ENCODE results near the gene HTT.

HTT gene

GRCh38 chr4:3212391-3213105 is 138.1 kb downstream of the HTT start:
- H3K79me2 ChIP-seq, result no peaks in the 10 kb centered on the region
- H3K27ac ChIP-seq, result no peak overlapping the region
- peaks cover 6% of the 10 kb centered on the region for H3K4me1 ChIP-seq
- no peak for TF ChIP-seq CTCF (IDR thresholded peaks at IDR 0.05)
- no peaks in the 10 kb centered on the region for H3K27me3 ChIP-seq (ENCODE audit: control insufficient read depth, insufficient read depth, low read length)
- no peak overlapping the region for H3K4me3 ChIP-seq (ENCODE audit: low read depth, low read length)
- H3K9ac ChIP-seq, result no peak overlapping the region
- H2AFZ ChIP-seq, result no peak overlapping the region
- H3K36me3 ChIP-seq (ENCODE audit: control insufficient read depth, insufficient read depth, low read length), result no peaks in the 10 kb centered on the region
- H3K4me2 ChIP-seq (ENCODE audit: low read length), result no peak overlapping the region
- H3K9me3 ChIP-seq (ENCODE audit: control insufficient read depth, low read length), result no peaks in the 10 kb centered on the region

GRCh38 chr4:3213106-3213425 is 138.6 kb downstream of the HTT start:
- H3K4me3 ChIP-seq (ENCODE audit: low read depth, low read length), result no peak overlapping the region
- no peaks in the 10 kb centered on the region for H3K36me3 ChIP-seq (ENCODE audit: control insufficient read depth, insufficient read depth, low read length)
- H3K27ac ChIP-seq, result no peak overlapping the region
- no peak for TF ChIP-seq CTCF (IDR thresholded peaks at IDR 0.05)
- no peak overlapping the region for H2AFZ ChIP-seq
- no peak overlapping the region for H3K9ac ChIP-seq
- no peaks in the 10 kb centered on the region for H3K9me3 ChIP-seq (ENCODE audit: control insufficient read depth, low read length)
- no peaks in the 10 kb centered on the region for H3K79me2 ChIP-seq
- peaks cover under 1% of the 10 kb centered on the region for H3K4me1 ChIP-seq
- H3K4me2 ChIP-seq (ENCODE audit: low read length), result no peak overlapping the region
- H3K27me3 ChIP-seq (ENCODE audit: control insufficient read depth, insufficient read depth, low read length), result no peaks in the 10 kb centered on the region

- H3K4me3 ChIP-seq (ENCODE audit: low read depth, low read length), result no peak overlapping the region
- H3K9me3 ChIP-seq (ENCODE audit: control insufficient read depth, low read length), result no peaks in the 10 kb centered on the region
- H3K27ac ChIP-seq, result no peak overlapping the region
- no peak overlapping the region for H3K9ac ChIP-seq
- no peaks in the 10 kb centered on the region for H3K36me3 ChIP-seq (ENCODE audit: control insufficient read depth, insufficient read depth, low read length)
- H3K27me3 ChIP-seq (ENCODE audit: control insufficient read depth, insufficient read depth, low read length), result no peaks in the 10 kb centered on the region
- no peak overlapping the region for H2AFZ ChIP-seq
- no peaks in the 10 kb centered on the region for H3K79me2 ChIP-seq
- H3K4me1 ChIP-seq, result no peaks in the 10 kb centered on the region
- no peak for TF ChIP-seq CTCF (IDR thresholded peaks at IDR 0.05)
- H3K4me2 ChIP-seq (ENCODE audit: low read length), result no peak overlapping the region
These were observed 139.3 kb downstream of the HTT start for GRCh38 chr4:3213661-3214250.

GRCh38 chr4:3215256-3215655 is 140.8 kb downstream of the HTT start:
- H3K9ac ChIP-seq, result no peak overlapping the region
- no peaks in the 10 kb centered on the region for H3K36me3 ChIP-seq (ENCODE audit: control insufficient read depth, insufficient read depth, low read length)
- H3K9me3 ChIP-seq (ENCODE audit: control insufficient read depth, low read length), result no peaks in the 10 kb centered on the region
- no peak overlapping the region for H3K4me2 ChIP-seq (ENCODE audit: low read length)
- no peaks in the 10 kb centered on the region for H3K79me2 ChIP-seq
- no peak overlapping the region for H3K4me3 ChIP-seq (ENCODE audit: low read depth, low read length)
- H3K4me1 ChIP-seq, result no peaks in the 10 kb centered on the region
- H3K27ac ChIP-seq, result no peak overlapping the region
- no peak for TF ChIP-seq CTCF (IDR thresholded peaks at IDR 0.05)
- H2AFZ ChIP-seq, result no peak overlapping the region
- no peaks in the 10 kb centered on the region for H3K27me3 ChIP-seq (ENCODE audit: control insufficient read depth, insufficient read depth, low read length)

- Histone ChIP-seq H3K27ac (no peak overlapping the region), H3K4me3 (ENCODE audit: low read depth, low read length) (no peak overlapping the region), H3K9me3 (ENCODE audit: control insufficient read depth, low read length) (no peaks in the 10 kb centered on the region), H2AFZ (no peak overlapping the region), H3K79me2 (no peaks in the 10 kb centered on the region), H3K4me1 (no peaks in the 10 kb centered on the region), H3K9ac (no peak overlapping the region), H3K36me3 (ENCODE audit: control insufficient read depth, insufficient read depth, low read length) (no peaks in the 10 kb centered on the region), H3K4me2 (ENCODE audit: low read length) (no peak overlapping the region), H3K27me3 (ENCODE audit: control insufficient read depth, insufficient read depth, low read length) (no peaks in the 10 kb centered on the region)
- TF ChIP-seq CTCF (IDR thresholded peaks at IDR 0.05), result no peak
These were observed 141.3 kb downstream of the HTT start for GRCh38 chr4:3215733-3216132.
